ENCODE measurements around the gene PDCD10.

PDCD10 gene

DNA sequence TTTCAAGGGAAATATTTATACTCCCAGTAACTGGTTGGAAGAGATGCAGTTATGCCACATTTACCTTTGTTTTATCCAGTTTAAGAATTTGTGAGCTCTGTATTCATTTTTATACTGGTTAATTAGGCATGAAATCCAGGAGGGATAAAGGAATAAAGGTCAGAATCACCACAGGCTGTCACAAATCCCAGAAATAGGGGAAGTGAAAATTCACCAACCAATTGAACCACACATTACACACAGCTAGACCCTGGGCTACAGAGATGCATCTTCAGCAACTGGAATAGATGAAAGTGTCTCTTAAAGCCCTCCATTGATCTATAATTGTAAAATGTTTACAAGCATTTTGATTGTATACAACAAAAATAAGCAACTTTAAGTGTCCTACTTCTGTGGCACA lies 19.4 kb upstream of the PDCD10 start:
- TF ChIP-seq SNAI2 (CRISPR knock-in tag; IDR thresholded peaks at IDR 0.05) (no peak), GLIS3 (CRISPR knock-in tag; IDR thresholded peaks at IDR 0.05) (no peak), RARB (CRISPR knock-in tag; IDR thresholded peaks at IDR 0.05) (no peak), ZC3H10 (CRISPR knock-in tag; IDR thresholded peaks at IDR 0.05) (no peak), CSDC2 (CRISPR knock-in tag; IDR thresholded peaks at IDR 0.05) (no peak), TOX (CRISPR knock-in tag; IDR thresholded peaks at IDR 0.05; ENCODE audit: borderline replicate concordance) (no peak), ARNTL (CRISPR knock-in tag; IDR thresholded peaks at IDR 0.05; ENCODE audit: borderline replicate concordance, low read depth) (no peak)
- TF ChIP-seq, protein P1, sequence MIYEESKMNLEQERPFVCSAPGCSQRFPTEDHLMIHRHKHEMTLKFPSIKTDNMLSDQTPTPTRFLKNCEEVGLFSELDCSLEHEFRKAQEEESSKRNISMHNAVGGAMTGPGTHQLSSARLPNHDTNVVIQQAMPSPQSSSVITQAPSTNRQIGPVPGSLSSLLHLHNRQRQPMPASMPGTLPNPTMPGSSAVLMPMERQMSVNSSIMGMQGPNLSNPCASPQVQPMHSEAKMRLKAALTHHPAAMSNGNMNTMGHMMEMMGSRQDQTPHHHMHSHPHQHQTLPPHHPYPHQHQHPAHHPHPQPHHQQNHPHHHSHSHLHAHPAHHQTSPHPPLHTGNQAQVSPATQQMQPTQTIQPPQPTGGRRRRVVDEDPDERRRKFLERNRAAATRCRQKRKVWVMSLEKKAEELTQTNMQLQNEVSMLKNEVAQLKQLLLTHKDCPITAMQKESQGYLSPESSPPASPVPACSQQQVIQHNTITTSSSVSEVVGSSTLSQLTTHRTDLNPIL (CRISPR knock-in tag; IDR thresholded peaks at IDR 0.05; ENCODE audit: low read depth) = no peak
- TF ChIP-seq, protein P2, sequence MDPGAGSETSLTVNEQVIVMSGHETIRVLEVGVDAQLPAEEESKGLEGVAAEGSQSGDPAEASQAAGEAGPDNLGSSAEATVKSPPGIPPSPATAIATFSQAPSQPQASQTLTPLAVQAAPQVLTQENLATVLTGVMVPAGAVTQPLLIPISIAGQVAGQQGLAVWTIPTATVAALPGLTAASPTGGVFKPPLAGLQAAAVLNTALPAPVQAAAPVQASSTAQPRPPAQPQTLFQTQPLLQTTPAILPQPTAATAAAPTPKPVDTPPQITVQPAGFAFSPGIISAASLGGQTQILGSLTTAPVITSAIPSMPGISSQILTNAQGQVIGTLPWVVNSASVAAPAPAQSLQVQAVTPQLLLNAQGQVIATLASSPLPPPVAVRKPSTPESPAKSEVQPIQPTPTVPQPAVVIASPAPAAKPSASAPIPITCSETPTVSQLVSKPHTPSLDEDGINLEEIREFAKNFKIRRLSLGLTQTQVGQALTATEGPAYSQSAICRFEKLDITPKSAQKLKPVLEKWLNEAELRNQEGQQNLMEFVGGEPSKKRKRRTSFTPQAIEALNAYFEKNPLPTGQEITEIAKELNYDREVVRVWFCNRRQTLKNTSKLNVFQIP (CRISPR knock-in tag; IDR thresholded peaks at IDR 0.05; ENCODE audit: borderline replicate concordance, low read depth) = no peak
- no peak for ATAC-seq

DNA sequence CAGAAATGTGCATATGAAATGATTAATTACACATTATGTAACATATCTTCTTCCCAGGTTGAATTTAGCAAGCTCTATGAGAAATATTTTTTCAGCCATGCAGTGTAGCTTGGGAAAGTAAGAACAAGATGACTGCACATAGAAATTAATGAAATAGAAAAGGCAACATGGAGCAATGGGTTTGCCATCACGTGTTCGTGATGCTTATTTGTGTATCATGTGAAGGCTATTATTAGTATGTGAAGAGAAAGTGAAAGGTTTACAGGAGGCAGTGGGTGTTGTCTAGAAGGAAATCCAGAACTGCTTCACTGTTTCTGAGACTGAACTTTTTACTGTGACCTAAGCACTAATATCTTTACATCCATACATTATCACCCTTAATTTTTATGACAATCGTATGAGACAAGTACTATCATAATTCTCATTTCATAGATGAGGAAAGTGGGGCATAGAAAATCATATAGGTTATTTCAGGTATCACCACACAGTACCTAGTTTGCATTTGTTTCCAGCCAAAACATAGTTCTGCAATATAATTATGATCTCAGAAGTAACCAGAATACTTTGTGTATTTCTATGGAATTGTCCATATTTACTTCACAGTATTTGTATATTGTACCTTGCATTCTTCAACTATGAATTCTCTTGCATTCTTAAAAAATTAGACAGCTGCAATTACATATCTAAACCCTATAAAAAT lies 15.7 kb upstream of the PDCD10 start:
- TF ChIP-seq, protein P3, sequence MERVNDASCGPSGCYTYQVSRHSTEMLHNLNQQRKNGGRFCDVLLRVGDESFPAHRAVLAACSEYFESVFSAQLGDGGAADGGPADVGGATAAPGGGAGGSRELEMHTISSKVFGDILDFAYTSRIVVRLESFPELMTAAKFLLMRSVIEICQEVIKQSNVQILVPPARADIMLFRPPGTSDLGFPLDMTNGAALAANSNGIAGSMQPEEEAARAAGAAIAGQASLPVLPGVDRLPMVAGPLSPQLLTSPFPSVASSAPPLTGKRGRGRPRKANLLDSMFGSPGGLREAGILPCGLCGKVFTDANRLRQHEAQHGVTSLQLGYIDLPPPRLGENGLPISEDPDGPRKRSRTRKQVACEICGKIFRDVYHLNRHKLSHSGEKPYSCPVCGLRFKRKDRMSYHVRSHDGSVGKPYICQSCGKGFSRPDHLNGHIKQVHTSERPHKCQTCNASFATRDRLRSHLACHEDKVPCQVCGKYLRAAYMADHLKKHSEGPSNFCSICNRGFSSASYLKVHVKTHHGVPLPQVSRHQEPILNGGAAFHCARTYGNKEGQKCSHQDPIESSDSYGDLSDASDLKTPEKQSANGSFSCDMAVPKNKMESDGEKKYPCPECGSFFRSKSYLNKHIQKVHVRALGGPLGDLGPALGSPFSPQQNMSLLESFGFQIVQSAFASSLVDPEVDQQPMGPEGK (CRISPR knock-in tag; IDR thresholded peaks at IDR 0.05; ENCODE audit: borderline replicate concordance) = no peak
- no peak for TF ChIP-seq ZNF565 (CRISPR knock-in tag; conservative IDR thresholded peaks at IDR 0.05; ENCODE audit: low read depth)
- TF ChIP-seq, protein P2 (CRISPR knock-in tag; IDR thresholded peaks at IDR 0.05; ENCODE audit: borderline replicate concordance, low read depth) = no peak
- no peak for TF ChIP-seq ZC3H10 (CRISPR knock-in tag; IDR thresholded peaks at IDR 0.05)
- TF ChIP-seq SNAI2 (CRISPR knock-in tag; IDR thresholded peaks at IDR 0.05) = no peak
- no peak for TF ChIP-seq ARNTL (CRISPR knock-in tag; IDR thresholded peaks at IDR 0.05; ENCODE audit: borderline replicate concordance, low read depth)
- no peak for TF ChIP-seq TCF4 (CRISPR knock-in tag; IDR thresholded peaks at IDR 0.05; ENCODE audit: borderline replicate concordance)
- no peak for TF ChIP-seq ZFP3 (CRISPR knock-in tag; IDR thresholded peaks at IDR 0.05)
- TF ChIP-seq PPARA (CRISPR knock-in tag; IDR thresholded peaks at IDR 0.05; ENCODE audit: borderline replicate concordance) = no peak
- TF ChIP-seq, protein P4, sequence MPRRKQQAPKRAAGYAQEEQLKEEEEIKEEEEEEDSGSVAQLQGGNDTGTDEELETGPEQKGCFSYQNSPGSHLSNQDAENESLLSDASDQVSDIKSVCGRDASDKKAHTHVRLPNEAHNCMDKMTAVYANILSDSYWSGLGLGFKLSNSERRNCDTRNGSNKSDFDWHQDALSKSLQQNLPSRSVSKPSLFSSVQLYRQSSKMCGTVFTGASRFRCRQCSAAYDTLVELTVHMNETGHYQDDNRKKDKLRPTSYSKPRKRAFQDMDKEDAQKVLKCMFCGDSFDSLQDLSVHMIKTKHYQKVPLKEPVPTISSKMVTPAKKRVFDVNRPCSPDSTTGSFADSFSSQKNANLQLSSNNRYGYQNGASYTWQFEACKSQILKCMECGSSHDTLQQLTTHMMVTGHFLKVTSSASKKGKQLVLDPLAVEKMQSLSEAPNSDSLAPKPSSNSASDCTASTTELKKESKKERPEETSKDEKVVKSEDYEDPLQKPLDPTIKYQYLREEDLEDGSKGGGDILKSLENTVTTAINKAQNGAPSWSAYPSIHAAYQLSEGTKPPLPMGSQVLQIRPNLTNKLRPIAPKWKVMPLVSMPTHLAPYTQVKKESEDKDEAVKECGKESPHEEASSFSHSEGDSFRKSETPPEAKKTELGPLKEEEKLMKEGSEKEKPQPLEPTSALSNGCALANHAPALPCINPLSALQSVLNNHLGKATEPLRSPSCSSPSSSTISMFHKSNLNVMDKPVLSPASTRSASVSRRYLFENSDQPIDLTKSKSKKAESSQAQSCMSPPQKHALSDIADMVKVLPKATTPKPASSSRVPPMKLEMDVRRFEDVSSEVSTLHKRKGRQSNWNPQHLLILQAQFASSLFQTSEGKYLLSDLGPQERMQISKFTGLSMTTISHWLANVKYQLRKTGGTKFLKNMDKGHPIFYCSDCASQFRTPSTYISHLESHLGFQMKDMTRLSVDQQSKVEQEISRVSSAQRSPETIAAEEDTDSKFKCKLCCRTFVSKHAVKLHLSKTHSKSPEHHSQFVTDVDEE (CRISPR knock-in tag; IDR thresholded peaks at IDR 0.05) = no peak
- no peak for TF ChIP-seq ZNF8 (CRISPR knock-in tag; IDR thresholded peaks at IDR 0.05)
- TF ChIP-seq, protein P1 (CRISPR knock-in tag; IDR thresholded peaks at IDR 0.05; ENCODE audit: low read depth) = no peak
- TF ChIP-seq RARB (CRISPR knock-in tag; IDR thresholded peaks at IDR 0.05) = no peak
- no peak for TF ChIP-seq TOX (CRISPR knock-in tag; IDR thresholded peaks at IDR 0.05; ENCODE audit: borderline replicate concordance)
- no peak for ATAC-seq

DNA sequence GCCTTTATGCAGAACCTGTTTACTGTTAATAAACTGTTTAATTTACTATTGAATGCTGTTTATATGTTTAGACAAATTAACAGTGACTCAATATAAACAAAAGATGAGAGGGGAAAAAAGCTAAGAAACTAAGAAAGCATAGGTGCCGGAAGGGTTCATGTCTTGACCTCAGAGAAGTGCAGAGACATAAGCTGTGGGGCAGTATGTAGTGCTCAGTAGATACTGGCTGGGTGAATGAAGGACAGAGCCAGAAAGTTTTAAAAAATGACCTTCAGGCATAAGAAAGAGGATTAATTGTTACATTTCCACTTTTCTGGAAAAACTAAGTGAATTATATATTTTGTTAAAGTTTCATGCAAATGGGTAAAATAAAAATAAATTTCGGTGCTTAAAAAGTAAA lies 15.0 kb upstream of the PDCD10 start:
- no peak for ATAC-seq
- TF ChIP-seq ESRRG (CRISPR knock-in tag; IDR thresholded peaks at IDR 0.05) = no peak
- no peak for TF ChIP-seq ARNTL (CRISPR knock-in tag; IDR thresholded peaks at IDR 0.05; ENCODE audit: borderline replicate concordance, low read depth)
- TF ChIP-seq ZNF565 (CRISPR knock-in tag; conservative IDR thresholded peaks at IDR 0.05; ENCODE audit: low read depth) = no peak
- no peak for TF ChIP-seq ZFP3 (CRISPR knock-in tag; IDR thresholded peaks at IDR 0.05)
- no peak for TF ChIP-seq BACH2 (CRISPR knock-in tag; IDR thresholded peaks at IDR 0.05; ENCODE audit: borderline replicate concordance)
- TF ChIP-seq, protein P4 (CRISPR knock-in tag; IDR thresholded peaks at IDR 0.05) = no peak
- TF ChIP-seq, protein P1 (CRISPR knock-in tag; IDR thresholded peaks at IDR 0.05; ENCODE audit: low read depth) = no peak

Data from SK-N-SH treated with all-trans-retinoic acid at 6 μM for 48 hours (cell line).